GM12878 (cell line): ENCODE measurements around the gene COL21A1. TPM values are rescaled to one million over a fixed set of nuclear protein-coding genes. Genes with fewer than 3 reads are reported as not detected.

Source experiments
- ATAC-seq: fragments of 200-7000 bp; cut with Tn5 transposase; 3 replicates; pipeline ENCODE4 v1.9.1; 2020; ENCODE audit warnings: mild to moderate bottlenecking, moderate library complexity
- BruUV-seq: library from RNA; stranded (reverse); fragments of 400-500 nt; replicated peaks from 2 replicates; lab custom pipeline; 2021; lab: Mats Ljungman, UMichigan
- CTCF ChIA-PET: fragments of 300-600 bp; sonication (Branson Sonifier 250); formaldehyde crosslinking; extraction: SDS; loops from one replicate; lab custom pipeline; 2021; ENCODE audit warnings: inconsistent platforms; lab: Yijun Ruan, JAX
- POLR2A ChIA-PET: fragments of 350-600 bp; formaldehyde crosslinking; extraction: SDS; loops from one replicate; lab custom pipeline; 2021; ENCODE audit warnings: inconsistent platforms; lab: Charles Lee
- RAD21 ChIA-PET: fragments of 300-600 bp; sonication (Branson Sonifier 250); formaldehyde crosslinking; loops from one replicate; lab custom pipeline; 2023; ENCODE audit warnings: antibody characterized with exemption; ENCODE audit not compliant: unreplicated experiment; lab: Charles Lee
- SMC1A ChIA-PET: fragments of 300-600 bp; sonication (Branson Sonifier 250); formaldehyde crosslinking; loops from one replicate; lab custom pipeline; 2023; ENCODE audit not compliant: unreplicated experiment, uncharacterized antibody; lab: Charles Lee
- DNase-seq: peaks from one replicate; pipeline ENCODE4 v3.0.0-alpha.2; 2011; ENCODE audit warnings: low read depth, low spot score
- FAIRE-seq: peaks from 3 replicates; lab custom pipeline; 2011; peaks lifted over from hg19 to GRCh38; lab: Jason Lieb, UNC
- H2AFZ ChIP-seq: 2 replicates; pipeline ENCODE4 v1.6.0; 2011; ENCODE audit warnings: low read depth, low read length, control low read depth; ENCODE audit not compliant: control insufficient read depth
- H3K27ac ChIP-seq: 2 replicates; pipeline ENCODE4 v1.5.1; 2011; ENCODE audit warnings: control low read depth; ENCODE audit not compliant: control insufficient read depth, insufficient read depth
- H3K27me3 ChIP-seq, 2 experiments: replicated peaks in 1 of 2; 2 replicates each; pipeline versions ENCODE4 v1.6.0 to v1.6.1; 2011; ENCODE audit warnings: low read length in 1 of 2; ENCODE audit not compliant: control insufficient read depth in 2 of 2, insufficient read depth in 2 of 2
- H3K36me3 ChIP-seq, 2 experiments: 2 replicates each; pipeline ENCODE4 v1.5.1; 2011; ENCODE audit warnings: low read length in 1 of 2; ENCODE audit not compliant: control insufficient read depth in 2 of 2, insufficient read depth in 2 of 2
- H3K4me1 ChIP-seq: 2 replicates; pipeline ENCODE4 v1.6.1; 2011; ENCODE audit warnings: mild to moderate bottlenecking, low read length, moderate library complexity, mixed read lengths; ENCODE audit not compliant: control insufficient read depth, insufficient read depth
- H3K4me2 ChIP-seq: 2 replicates; pipeline ENCODE4 v1.6.0; 2011; ENCODE audit warnings: control low read depth; ENCODE audit not compliant: control insufficient read depth, insufficient read depth
- H3K4me3 ChIP-seq: fragments of 200-600 bp; sonication (generic); 2 replicates; pipeline ENCODE4 v1.5.1; 2016
- H3K79me2 ChIP-seq: 2 replicates; pipeline ENCODE4 v1.6.0; 2011; ENCODE audit warnings: low read length; ENCODE audit not compliant: control insufficient read depth, insufficient read depth
- H3K9ac ChIP-seq: 2 replicates; pipeline ENCODE4 v1.8.0; 2011; ENCODE audit warnings: low read length, control low read depth, mixed read lengths; ENCODE audit not compliant: control insufficient read depth, insufficient read depth
- H3K9me3 ChIP-seq: replicated peaks from 3 replicates; pipeline ENCODE4 v1.5.1; 2011; ENCODE audit warnings: mild to moderate bottlenecking, low read length; ENCODE audit not compliant: control insufficient read depth, insufficient read depth
- H4K20me1 ChIP-seq: 2 replicates; pipeline ENCODE4 v1.6.0; 2011; ENCODE audit not compliant: control insufficient read depth, insufficient read depth
- BMI1 ChIP-seq: fragments of 450-650 bp; IDR thresholded peaks from 2 replicates; pipeline ENCODE4 v1.6.1; 2016; ENCODE audit warnings: mild to moderate bottlenecking, moderate library complexity, borderline replicate concordance
- DPF2 ChIP-seq: fragments of 450-650 bp; IDR thresholded peaks from 2 replicates; pipeline ENCODE4 v1.6.1; 2017; ENCODE audit warnings: mild to moderate bottlenecking
- JUND ChIP-seq: IDR thresholded peaks from 2 replicates; pipeline ENCODE4 v1.6.1; 2012; ENCODE audit warnings: low read depth, mild to moderate bottlenecking, low read length, improper control_type of control experiment, moderate library complexity
- LARP7 ChIP-seq: fragments of 450-650 bp; IDR thresholded peaks from 2 replicates; pipeline ENCODE4 v1.6.1; 2017; ENCODE audit warnings: mild to moderate bottlenecking
- NFYB ChIP-seq: IDR thresholded peaks from 2 replicates; pipeline ENCODE4 v1.6.1; 2011; ENCODE audit warnings: low read depth, mild to moderate bottlenecking, low read length, improper control_type of control experiment, moderate library complexity; ENCODE audit not compliant: insufficient read depth
- NR2C1 ChIP-seq: fragments of 450-650 bp; IDR thresholded peaks from 2 replicates; pipeline ENCODE4 v1.6.1; 2017; ENCODE audit warnings: antibody characterized with exemption, mild to moderate bottlenecking, moderate library complexity
- PKNOX1 ChIP-seq: fragments of 450-650 bp; IDR thresholded peaks from 2 replicates; pipeline ENCODE4 v1.6.1; 2016; ENCODE audit warnings: mild to moderate bottlenecking
- POLR2AphosphoS5 ChIP-seq: IDR thresholded peaks from 2 replicates; pipeline ENCODE4 v1.6.1; 2011; ENCODE audit warnings: mild to moderate bottlenecking, low read length, inconsistent platforms
- RAD21 ChIP-seq: IDR thresholded peaks from 2 replicates; pipeline ENCODE4 v1.6.1; 2011; ENCODE audit warnings: mild to moderate bottlenecking, low read depth, low read length, moderate library complexity; ENCODE audit not compliant: insufficient read depth
- SIX5 ChIP-seq: IDR thresholded peaks from 2 replicates; pipeline ENCODE4 v1.6.1; 2011; ENCODE audit warnings: mild to moderate bottlenecking, low read depth, low read length, moderate library complexity; ENCODE audit not compliant: severe bottlenecking
- SMAD5 ChIP-seq: IDR thresholded peaks from 2 replicates; pipeline ENCODE4 v1.6.1; 2016; ENCODE audit warnings: antibody characterized with exemption, low read depth
- SMARCA5 ChIP-seq: fragments of 450-650 bp; IDR thresholded peaks from 2 replicates; pipeline ENCODE4 v1.6.1; 2017; ENCODE audit warnings: mild to moderate bottlenecking
- SMC3 ChIP-seq: IDR thresholded peaks from 2 replicates; pipeline ENCODE4 v1.6.1; 2011; ENCODE audit warnings: low read length, improper control_type of control experiment, borderline replicate concordance
- STAT3 ChIP-seq: IDR thresholded peaks from 2 replicates; pipeline ENCODE4 v1.6.1; 2011; ENCODE audit warnings: low read depth, low read length, improper control_type of control experiment
- ZSCAN29 ChIP-seq: fragments of 450-650 bp; IDR thresholded peaks from 2 replicates; pipeline ENCODE4 v1.6.1; 2017; ENCODE audit warnings: mild to moderate bottlenecking, moderate library complexity
- WGBS: methylation state at CpG from one replicate; pipeline ENCODE4 v1.1.6; 2016; ENCODE audit warnings: low lambda C conversion rate; ENCODE audit not compliant: insufficient replicate concordance, insufficient coverage; ENCODE audit errors: missing lambda C conversion rate; 5-methylcytosine and 5-hydroxymethylcytosine counted together
- in situ Hi-C: fragments of 300-500 bp; cut with MboI; formaldehyde crosslinking; loops from 9 replicates; pipeline ENCODE4 v1.14.3; 2018; ENCODE audit warnings: mixed read lengths
- intact Hi-C: fragments of 100-400 bp; cut with micrococcal nuclease; formaldehyde crosslinking; loops from one replicate; pipeline ENCODE4 v1.14.2; 2022; ENCODE audit not compliant: unreplicated experiment
- polyA plus RNA-seq, 11 experiments: library from polyadenylated mRNA; depleted of rRNA in 4 of 11; unstranded in 6 of 11; stranded (reverse) in 5 of 11; fragments of >200 nt; fragmentation: Nextera tagmentation in 4 of 11; fragmentation: Illumina TruSeq in 1 of 11; extraction: Ambion mirVana in 4 of 11; extraction: Trizol in 1 of 11; gene quantifications; 1 replicate in 1 of 11; 2 replicates in 10 of 11; pipeline versions ENCODE4 v1.2.1 to v1.2.3, GENCODE V29; 2011 to 2016; ENCODE audit warnings: inconsistent platforms in 2 of 11, missing spikeins in 2 of 11, low read depth in 1 of 11
- total RNA-seq, 4 experiments: library from RNA; depleted of rRNA in 3 of 4; stranded (reverse); fragments of >200 nt in 3 of 4; fragmentation: Illumina TruSeq in 1 of 4; extraction: Trizol in 1 of 4; gene quantifications; 2 replicates each; pipeline versions ENCODE4 v1.2.1 to v1.2.3, GENCODE V29; 2013 to 2021
- TF ChIP-seq, protein P1 (sequence below): IDR thresholded peaks from 2 replicates; pipeline ENCODE4 v1.6.1; 2012; ENCODE audit warnings: low read depth, low read length, improper control_type of control experiment
- TF ChIP-seq, protein P2 (sequence below): fragments of 150-350 bp; IDR thresholded peaks from 2 replicates; pipeline ENCODE4 v1.6.1; 2016; ENCODE audit warnings: low read depth, low read length

The COL21A1 gene
- total and polyA plus RNA-seq, 10 of the 15 experiments (the other 5 are each of a cell fraction or from before 2014, with no cell fraction given) = 0.10 TPM; not detected in 9

DNA sequence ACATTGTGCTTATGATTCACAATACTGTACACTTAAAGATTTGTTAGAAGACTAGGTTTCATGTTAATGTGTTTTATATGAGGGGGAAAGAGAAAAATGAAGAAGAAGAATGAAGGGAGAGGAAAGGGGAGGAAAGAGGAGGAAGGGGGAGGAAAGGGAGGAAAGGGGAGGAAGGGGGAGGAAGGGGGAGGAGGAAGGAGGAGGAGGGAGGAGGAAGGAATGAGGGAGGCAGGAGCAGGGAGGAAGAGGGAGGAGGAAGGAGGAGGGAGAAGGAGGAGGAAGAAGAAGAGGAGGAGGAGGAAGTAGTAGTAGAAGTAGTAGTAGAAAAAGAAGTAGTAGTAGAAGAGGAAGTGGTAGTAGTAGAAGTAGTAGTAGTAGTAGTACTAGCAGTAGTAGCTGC, 70.6 kb downstream of the COL21A1 start:
- POLR2A ChIA-PET = no interaction called here
- H3K9ac ChIP-seq = no peak overlapping the region
- H3K4me1 ChIP-seq = no peaks in the 10 kb centered on the region
- H3K36me3 ChIP-seq = no peaks in the 10 kb centered on the region
- no peak overlapping the region for H3K4me3 ChIP-seq
- no peaks in the 10 kb centered on the region for H3K27me3 ChIP-seq
- CTCF ChIA-PET = no interaction called here
- no peak for ATAC-seq
- no peak overlapping the region for H2AFZ ChIP-seq
- SMC1A ChIA-PET = no interaction called here
- RAD21 ChIA-PET = no interaction called here
- no peak overlapping the region for H3K27ac ChIP-seq
- H3K4me2 ChIP-seq = no peak overlapping the region
- intact Hi-C loops (no loop called here), in situ Hi-C loops (no loop called here)
- no peak for DNase-seq
- H3K9me3 ChIP-seq = no peaks in the 10 kb centered on the region
- no peak for TF ChIP-seq SMC3
- TF ChIP-seq, protein P1, sequence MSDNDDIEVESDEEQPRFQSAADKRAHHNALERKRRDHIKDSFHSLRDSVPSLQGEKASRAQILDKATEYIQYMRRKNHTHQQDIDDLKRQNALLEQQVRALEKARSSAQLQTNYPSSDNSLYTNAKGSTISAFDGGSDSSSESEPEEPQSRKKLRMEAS = no peak
- TF ChIP-seq SIX5 = no peak
- no peak for TF ChIP-seq RAD21
- TF ChIP-seq DPF2 = no peak
- no peaks in the 10 kb centered on the region for H4K20me1 ChIP-seq
- H3K79me2 ChIP-seq = no peaks in the 10 kb centered on the region
- BruUV-seq = no TSS peak
- FAIRE-seq = no peak

DNA sequence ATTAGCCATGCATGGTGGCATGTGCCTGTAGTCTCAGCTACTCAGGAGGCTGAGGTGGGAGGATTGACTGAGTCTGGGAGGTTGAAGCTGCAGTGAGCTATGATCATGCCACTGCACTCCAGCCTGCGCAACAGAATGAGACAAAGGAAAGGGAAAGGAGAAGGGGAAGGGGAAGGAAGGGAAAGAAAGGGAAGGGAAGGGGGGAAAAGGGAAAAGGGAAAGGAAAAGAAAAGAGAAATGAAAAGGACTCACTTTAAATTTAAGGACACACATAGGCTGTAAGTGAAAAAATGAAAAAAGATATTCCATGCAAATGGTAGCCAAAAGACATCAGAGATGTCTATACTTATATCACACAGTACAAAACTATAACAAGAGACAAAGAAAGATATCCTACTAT, 74.2 kb downstream of the COL21A1 start:
- ATAC-seq = no peak
- Histone ChIP-seq H3K36me3 (no peaks in the 10 kb centered on the region), H4K20me1 (no peaks in the 10 kb centered on the region), H3K27ac (no peak overlapping the region), H3K9me3 (no peaks in the 10 kb centered on the region), H3K4me1 (no peaks in the 10 kb centered on the region), H2AFZ (no peak overlapping the region), H3K4me3 (no peak overlapping the region), H3K4me2 (no peak overlapping the region), H3K9ac (no peak overlapping the region), H3K27me3 (no peaks in the 10 kb centered on the region), H3K79me2 (no peaks in the 10 kb centered on the region)
- TF ChIP-seq SMC3 = no peak
- no peak for TF ChIP-seq SMAD5
- no peak for TF ChIP-seq NFYB
- TF ChIP-seq PKNOX1 = no peak
- no peak for TF ChIP-seq BMI1
- no peak for TF ChIP-seq POLR2AphosphoS5
- TF ChIP-seq, protein P2, sequence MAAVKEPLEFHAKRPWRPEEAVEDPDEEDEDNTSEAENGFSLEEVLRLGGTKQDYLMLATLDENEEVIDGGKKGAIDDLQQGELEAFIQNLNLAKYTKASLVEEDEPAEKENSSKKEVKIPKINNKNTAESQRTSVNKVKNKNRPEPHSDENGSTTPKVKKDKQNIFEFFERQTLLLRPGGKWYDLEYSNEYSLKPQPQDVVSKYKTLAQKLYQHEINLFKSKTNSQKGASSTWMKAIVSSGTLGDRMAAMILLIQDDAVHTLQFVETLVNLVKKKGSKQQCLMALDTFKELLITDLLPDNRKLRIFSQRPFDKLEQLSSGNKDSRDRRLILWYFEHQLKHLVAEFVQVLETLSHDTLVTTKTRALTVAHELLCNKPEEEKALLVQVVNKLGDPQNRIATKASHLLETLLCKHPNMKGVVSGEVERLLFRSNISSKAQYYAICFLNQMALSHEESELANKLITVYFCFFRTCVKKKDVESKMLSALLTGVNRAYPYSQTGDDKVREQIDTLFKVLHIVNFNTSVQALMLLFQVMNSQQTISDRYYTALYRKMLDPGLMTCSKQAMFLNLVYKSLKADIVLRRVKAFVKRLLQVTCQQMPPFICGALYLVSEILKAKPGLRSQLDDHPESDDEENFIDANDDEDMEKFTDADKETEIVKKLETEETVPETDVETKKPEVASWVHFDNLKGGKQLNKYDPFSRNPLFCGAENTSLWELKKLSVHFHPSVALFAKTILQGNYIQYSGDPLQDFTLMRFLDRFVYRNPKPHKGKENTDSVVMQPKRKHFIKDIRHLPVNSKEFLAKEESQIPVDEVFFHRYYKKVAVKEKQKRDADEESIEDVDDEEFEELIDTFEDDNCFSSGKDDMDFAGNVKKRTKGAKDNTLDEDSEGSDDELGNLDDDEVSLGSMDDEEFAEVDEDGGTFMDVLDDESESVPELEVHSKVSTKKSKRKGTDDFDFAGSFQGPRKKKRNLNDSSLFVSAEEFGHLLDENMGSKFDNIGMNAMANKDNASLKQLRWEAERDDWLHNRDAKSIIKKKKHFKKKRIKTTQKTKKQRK = no peak
- no peak for TF ChIP-seq SMARCA5
- no peak for TF ChIP-seq ZSCAN29
- TF ChIP-seq JUND = no peak
- no peak for TF ChIP-seq STAT3
- TF ChIP-seq NR2C1 = no peak
- TF ChIP-seq LARP7 = no peak
- in situ Hi-C loops = no loop called here
- DNase-seq = no peak
- WGBS = no CpG with 5 or more reads among the region's 1 CpG
- intact Hi-C loops = no loop called here
- FAIRE-seq = no peak
- no TSS peak for BruUV-seq
- ChIA-PET SMC1A (no interaction called here), POLR2A (no interaction called here), CTCF (no interaction called here), RAD21 (no interaction called here)
